DOHH2 (cell line): ENCODE measurements around the gene TAPBP.

ENCODE experiments used
- CTCF ChIP-seq: fragments of 200-600 bp; sonication (generic); IDR thresholded peaks from one replicate; pipeline ENCODE4 v1.5.1; 2014; ENCODE audit warnings: antibody characterized with exemption, mild to moderate bottlenecking, low read depth, low read length; ENCODE audit not compliant: poor library complexity, severe bottlenecking
- EZH2phosphoT487 ChIP-seq: fragments of 200-600 bp; sonication (generic); IDR thresholded peaks from 2 replicates; pipeline ENCODE4 v1.6.1; 2017; ENCODE audit warnings: borderline replicate concordance, mild to moderate bottlenecking, antibody characterized with exemption, low read length, moderate library complexity, mixed read lengths

- TF ChIP-seq CTCF (no peak), EZH2phosphoT487 (no peak)
These were observed 18.1 kb downstream of the TAPBP start for GRCh38 chr6:33295621-33296369.
